Endothelial cell of umbilical vein (primary cell): ENCODE measurements around the gene SRPX2. TPM values are rescaled to one million over a fixed set of nuclear protein-coding genes. Genes with fewer than 3 reads are reported as not detected.

Source experiments
- BruUV-seq: library from RNA; stranded (reverse); fragments of 400-500 nt; replicated peaks from 2 replicates; lab custom pipeline; 2021; lab: Mats Ljungman, UMichigan
- CTCF ChIA-PET: fragments of 300-600, 350-600 bp; sonication (Branson Sonifier 250); formaldehyde crosslinking; loops from one replicate; lab custom pipeline; 2021; ENCODE audit warnings: antibody characterized with exemption, inconsistent platforms; lab: Charles Lee
- POLR2A ChIA-PET: fragments of 300-600, 350-600 bp; sonication (Branson Sonifier 250); formaldehyde crosslinking; loops from one replicate; lab custom pipeline; 2021; ENCODE audit warnings: antibody characterized with exemption, inconsistent platforms; lab: Charles Lee
- DNase-seq: peaks from one replicate; pipeline ENCODE4 v3.0.0-alpha.2; 2011; ENCODE audit warnings: low read depth, low spot score
- FAIRE-seq: peaks from 2 replicates; lab custom pipeline; 2011; peaks lifted over from hg19 to GRCh38; lab: Jason Lieb, UNC
- H2AFZ ChIP-seq: 2 replicates; pipeline ENCODE4 v1.6.0; 2012; ENCODE audit warnings: low read depth, low read length, control low read depth, inconsistent platforms
- H3K27ac ChIP-seq: 2 replicates; pipeline ENCODE4 v1.5.1; 2011; ENCODE audit warnings: low read depth, mild to moderate bottlenecking, control low read depth, low read length, moderate library complexity; ENCODE audit not compliant: insufficient read depth
- H3K27me3 ChIP-seq, 2 experiments: 2 replicates each; pipeline versions ENCODE4 v1.6.0 to v1.6.1; 2011; ENCODE audit warnings: low read length in 2 of 2, mixed read lengths in 1 of 2; ENCODE audit not compliant: control insufficient read depth in 2 of 2, insufficient read depth in 2 of 2
- H3K36me3 ChIP-seq, 2 experiments: 2 replicates in 1 of 2; 3 replicates in 1 of 2; pipeline ENCODE4 v1.5.1; 2011; ENCODE audit warnings: low read length in 2 of 2, mild to moderate bottlenecking in 1 of 2, moderate library complexity in 1 of 2; ENCODE audit not compliant: control insufficient read depth in 2 of 2, insufficient read depth in 2 of 2; ENCODE audit errors: extremely low read depth in 1 of 2
- H3K4me1 ChIP-seq: 3 replicates; pipeline ENCODE4 v1.5.1; 2011; ENCODE audit warnings: mild to moderate bottlenecking, low read length; ENCODE audit not compliant: control insufficient read depth, insufficient read depth; ENCODE audit errors: extremely low read depth
- H3K4me2 ChIP-seq: 2 replicates; pipeline ENCODE4 v1.6.1; 2011; ENCODE audit warnings: low read length, control low read depth, mixed read lengths; ENCODE audit not compliant: insufficient read depth
- H3K4me3 ChIP-seq, 3 experiments: fragments of 200-600 bp in 1 of 3; sonication (generic), shearing (Covaris generic) in 1 of 3; replicated peaks in 1 of 3; 2 replicates each; pipeline ENCODE4 v1.5.1; 2011 to 2016; ENCODE audit warnings: control low read depth in 3 of 3, low read length in 3 of 3, mild to moderate bottlenecking in 2 of 3, inconsistent platforms in 1 of 3, low read depth in 1 of 3, moderate library complexity in 1 of 3; ENCODE audit not compliant: insufficient read depth in 1 of 3
- H3K79me2 ChIP-seq: 2 replicates; pipeline ENCODE4 v1.6.0; 2012; ENCODE audit warnings: low read length, inconsistent platforms; ENCODE audit not compliant: control insufficient read depth, insufficient read depth
- H3K9ac ChIP-seq: replicated peaks from 2 replicates; pipeline ENCODE3; 2011; ENCODE audit warnings: low read length, control low read depth; ENCODE audit not compliant: insufficient read depth; ENCODE audit errors: extremely low read depth
- H3K9me1 ChIP-seq: replicated peaks from 3 replicates; pipeline ENCODE4 v1.6.0; 2011; ENCODE audit warnings: mild to moderate bottlenecking, low read length; ENCODE audit not compliant: control insufficient read depth, insufficient read depth; ENCODE audit errors: extremely low read depth
- H3K9me3 ChIP-seq: replicated peaks from 2 replicates; pipeline ENCODE4 v1.5.1; 2012; ENCODE audit warnings: low read length, inconsistent platforms; ENCODE audit not compliant: control insufficient read depth, insufficient read depth
- H4K20me1 ChIP-seq: replicated peaks from 2 replicates; pipeline ENCODE3; 2011; ENCODE audit warnings: mild to moderate bottlenecking, low read length; ENCODE audit not compliant: control insufficient read depth, insufficient read depth; ENCODE audit errors: extremely low read depth
- CTCF ChIP-seq, 2 donors: IDR thresholded peaks; 1 replicate in 1 of 2; 2 replicates in 1 of 2; pipeline ENCODE4 v1.5.1; 2011; ENCODE audit warnings: low read length in 2 of 2, mild to moderate bottlenecking in 2 of 2, moderate library complexity in 2 of 2, control low read depth in 1 of 2, inconsistent platforms in 1 of 2, low read depth in 1 of 2; ENCODE audit not compliant: insufficient read depth in 1 of 2; ENCODE audit errors: extremely low read depth in 1 of 2
- EZH2 ChIP-seq: IDR thresholded peaks from 2 replicates; pipeline ENCODE4 v1.6.1; 2012; ENCODE audit warnings: borderline replicate concordance, low read depth, mild to moderate bottlenecking, moderate library complexity, low read length, inconsistent platforms; ENCODE audit not compliant: severe bottlenecking
- FOS ChIP-seq: IDR thresholded peaks from 2 replicates; pipeline ENCODE4 v1.6.1; 2011; ENCODE audit warnings: mild to moderate bottlenecking, low read length, moderate library complexity, borderline replicate concordance; ENCODE audit not compliant: insufficient read depth
- GATA2 ChIP-seq: IDR thresholded peaks from 2 replicates; pipeline ENCODE4 v1.7.0; 2011; ENCODE audit warnings: low read depth, mild to moderate bottlenecking, moderate library complexity, mixed read lengths, low read length; ENCODE audit not compliant: insufficient read length, insufficient read depth
- JUN ChIP-seq: IDR thresholded peaks from 2 replicates; pipeline ENCODE4 v1.6.1; 2011; ENCODE audit warnings: borderline replicate concordance, low read depth; ENCODE audit not compliant: insufficient read length, insufficient read depth
- MAX ChIP-seq: IDR thresholded peaks from 2 replicates; pipeline ENCODE4 v1.6.1; 2011; ENCODE audit not compliant: insufficient read depth, insufficient read length
- MYC ChIP-seq: IDR thresholded peaks from one replicate; pipeline ENCODE4 v1.6.1; 2011; ENCODE audit warnings: mild to moderate bottlenecking, low read depth, low read length
- POLR2A ChIP-seq: IDR thresholded peaks from 2 replicates; pipeline ENCODE4 v1.6.1; 2012; ENCODE audit warnings: low read depth, mild to moderate bottlenecking, control low read depth, low read length
- POLR2AphosphoS5 ChIP-seq: IDR thresholded peaks from 2 replicates; pipeline ENCODE4 v1.6.1; 2012; ENCODE audit warnings: low read depth, mild to moderate bottlenecking, control low read depth, low read length, moderate library complexity; ENCODE audit not compliant: insufficient read depth
- dilution Hi-C: fragments of 300-500 bp; cut with MboI; formaldehyde crosslinking; loops from one replicate; pipeline ENCODE4 v1.15.0; 2019; ENCODE audit warnings: low sequenced_read_pairs; ENCODE audit not compliant: extremely low pct_ligation_motif_present
- intact Hi-C: fragments of 100-400 bp; cut with micrococcal nuclease; formaldehyde crosslinking; loops from one replicate; pipeline ENCODE4 v1.10.0; 2022
- polyA plus RNA-seq, 4 experiments: library from polyadenylated mRNA; depleted of rRNA in 3 of 4; stranded (reverse) in 3 of 4; unstranded in 1 of 4; fragments of >200 nt; gene quantifications; 2 replicates each; pipeline versions ENCODE4 v1.2.1 to v1.2.3, GENCODE V29; 2011 to 2012; ENCODE audit warnings: missing spikeins in 1 of 4
- total RNA-seq: library from RNA; stranded (reverse); gene quantifications from 2 replicates; pipeline ENCODE4 v1.2.3, GENCODE V29; 2021

Gene SRPX2
- total and polyA plus RNA-seq, 2 donors (not counting 3 experiments of a cell fraction or from before 2014, with no cell fraction given), result 124 to 265 TPM

- Histone ChIP-seq H3K9ac (no peak overlapping the region), H3K27me3 (no peaks in the 10 kb centered on the region), H3K79me2 (peaks cover 55% of the 10 kb centered on the region), H3K4me3 (no peak overlapping the region), H3K27ac (peak overlapping the region; percentile 99), H4K20me1 (no peaks in the 10 kb centered on the region), H2AFZ (no peak overlapping the region), H3K4me2 (peak overlapping the region; percentile 95), H3K9me3 (no peaks in the 10 kb centered on the region), H3K9me1 (no peaks in the 10 kb centered on the region), H3K4me1 (peaks cover 73% of the 10 kb centered on the region), H3K36me3 (peaks cover 0 to 3% of the 10 kb centered on the region in 2 experiments)
- BruUV-seq, result no TSS peak
- POLR2A ChIA-PET, result no interaction called here
- FAIRE-seq (no peak), DNase-seq (peak; percentile 41)
- dilution Hi-C loops, result no loop called here
- intact Hi-C loops, result no loop called here
- CTCF ChIA-PET, result interaction anchor here (0.6 to 4.1 kb wide), 8 partner anchors 10 to 121 kb away, joined by 3 to 19 read pairs (median 4); partner anchors contain the start of gene TSPAN6
- TF ChIP-seq FOS (no peak), MYC (no peak), GATA2 (no peak), POLR2AphosphoS5 (no peak), POLR2A (no peak), JUN (no peak), CTCF (IDR thresholded peaks at IDR 0.05; ENCODE audit: extremely low read depth in 1 of 2, insufficient read depth in 1 of 2, low read depth in 1 of 2, low read length in 2 of 2) (no peak), MAX (no peak), EZH2 (no peak)
Observed at GRCh38 chrX:100647095-100647494, 3.1 kb downstream of the SRPX2 start.
